ENCODE results near the gene CFAP90.

CFAP90 gene

DNA sequence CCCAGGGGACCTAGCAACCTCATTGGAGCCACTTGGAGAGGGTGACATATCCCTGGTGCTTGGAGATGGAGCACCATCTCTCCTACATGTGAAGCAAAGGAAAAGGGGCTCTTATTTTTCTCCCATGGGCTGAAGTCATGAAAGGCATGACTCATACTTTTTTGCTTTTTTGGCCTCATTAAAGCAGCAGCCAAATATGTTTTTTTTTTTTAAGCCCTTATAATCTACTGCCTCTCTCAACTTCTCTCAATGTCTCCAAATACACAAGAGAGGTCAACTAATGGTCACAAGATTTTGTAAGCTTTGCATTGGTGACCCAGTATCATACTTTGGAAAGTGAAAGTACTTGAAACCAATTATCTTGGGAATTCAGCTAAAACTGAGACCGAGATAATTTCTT lies 1.6 kb upstream of the CFAP90 start:
- H3K27ac ChIP-seq (ENCODE audit: low read length, poor library complexity, severe bottlenecking): no peak overlapping the region
- no peak overlapping the region for H2BK12ac ChIP-seq (ENCODE audit: low read length in 2 of 2)
- no peak overlapping the region for H3K18ac ChIP-seq (ENCODE audit: low read depth in 1 of 2, low read length in 2 of 2)
- H3K23ac ChIP-seq (ENCODE audit: low read length in 2 of 2): no peak overlapping the region
- H3K79me1 ChIP-seq (replicated peaks; ENCODE audit: low read length, poor library complexity, severe bottlenecking): no peaks in the 10 kb centered on the region
- H3K27me3 ChIP-seq (ENCODE audit: control insufficient read depth in 1 of 2, insufficient read depth in 1 of 2, low read length in 2 of 2): peaks cover 7 to 33% of the 10 kb centered on the region in 2 experiments
- H2AK5ac ChIP-seq (ENCODE audit: low read length, severe bottlenecking): no peak overlapping the region
- H2BK15ac ChIP-seq (ENCODE audit: low read depth, poor library complexity, severe bottlenecking): no peak overlapping the region
- peak; percentile 17 for DNase-seq
- no peaks in the 10 kb centered on the region for H3K9me3 ChIP-seq (ENCODE audit: control insufficient read depth, low read length)
- H3K4me1 ChIP-seq (ENCODE audit: control insufficient read depth, insufficient read depth, low read depth, low read length): peaks cover 20% of the 10 kb centered on the region
- H4K91ac ChIP-seq (ENCODE audit: low read length): no peak overlapping the region
- peaks cover 0 to under 1% of the 10 kb centered on the region in 2 experiments for H3K36me3 ChIP-seq (ENCODE audit: control insufficient read depth in 1 of 2, insufficient read depth in 2 of 2, low read depth in 1 of 2, low read length in 2 of 2)
- no peak overlapping the region for H3K9ac ChIP-seq (ENCODE audit: low read length)
- H3K4ac ChIP-seq (ENCODE audit: low read depth in 1 of 2, low read length in 2 of 2): no peak overlapping the region
- no peak overlapping the region for H4K8ac ChIP-seq (ENCODE audit: low read length)
- no peak overlapping the region for H2BK5ac ChIP-seq (ENCODE audit: low read depth, low read length, poor library complexity, severe bottlenecking)
- H3K4me2 ChIP-seq (ENCODE audit: low read length, poor library complexity, severe bottlenecking): no peak overlapping the region
- no peak overlapping the region for H3K4me3 ChIP-seq (ENCODE audit: insufficient read depth in 1 of 2, low read depth in 1 of 2, low read length in 2 of 2)
- no peak overlapping the region for H2AFZ ChIP-seq (ENCODE audit: low read depth, low read length)
- H2BK120ac ChIP-seq (ENCODE audit: low read depth, low read length): no peak overlapping the region
- no CpG with 5 or more reads among the region's 1 CpG for WGBS
- H3K14ac ChIP-seq (ENCODE audit: low read length in 2 of 2): no peak overlapping the region

DNA sequence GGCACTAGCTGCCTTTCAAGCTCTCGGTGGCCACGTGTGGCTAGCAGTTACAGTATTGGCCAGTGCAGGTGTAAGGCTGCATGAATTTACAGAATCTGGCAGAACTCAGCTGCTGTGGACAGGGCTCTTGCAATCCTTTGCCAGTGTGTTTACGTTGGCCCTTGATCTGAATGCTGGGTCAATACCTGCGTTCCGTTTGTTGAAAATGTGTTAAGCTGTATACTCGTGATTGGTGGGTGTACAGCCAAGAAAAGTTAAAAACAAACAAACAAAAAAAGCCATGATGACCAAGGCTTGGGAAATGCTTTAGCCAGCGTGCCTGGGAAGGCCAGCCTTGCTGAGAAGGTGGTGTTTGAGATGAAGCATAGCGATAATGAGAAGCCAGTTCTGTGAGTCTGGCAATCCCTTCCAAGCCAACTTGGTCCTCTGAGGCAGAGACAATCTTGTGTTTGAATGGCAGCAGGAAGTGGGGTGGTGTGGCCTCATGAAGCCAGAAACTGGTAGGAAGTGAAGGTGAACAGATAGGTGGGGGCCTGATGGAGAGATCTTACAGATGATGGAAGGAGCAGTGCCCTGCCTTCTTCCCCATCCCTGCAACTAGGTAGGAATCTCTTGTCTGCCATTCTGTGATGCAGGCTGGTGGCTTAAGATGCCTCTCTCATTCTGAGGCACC lies 820 bp upstream of the CFAP90 start:
- 84% methylated on average over 8 of the region's 8 CpGs for WGBS

DNA sequence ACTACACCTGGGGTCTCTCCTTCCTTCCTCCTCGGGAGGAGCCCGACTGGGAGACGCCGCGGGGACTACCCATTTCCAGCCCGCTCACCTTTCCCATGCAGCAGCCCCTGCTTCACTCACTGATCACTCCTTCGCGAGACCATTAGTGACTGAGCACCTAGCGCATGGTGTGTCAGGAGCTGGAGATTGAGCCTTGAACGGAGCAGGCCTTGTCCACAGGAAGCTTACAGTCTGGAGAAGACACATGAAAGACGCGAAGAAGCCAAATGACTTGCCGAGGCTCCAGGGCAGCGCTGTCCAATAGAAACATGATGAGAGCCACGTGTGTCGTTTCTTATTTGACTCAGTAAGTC lies 283 bp upstream of the CFAP90 start:
- H2AFZ ChIP-seq (ENCODE audit: low read depth, low read length): peak overlapping the region; percentile 51
- peak overlapping the region in 1 of 2 experiments; percentile 46 for H2BK12ac ChIP-seq (ENCODE audit: low read length in 2 of 2)
- DNase-seq: no peak
- no peak overlapping the region for H3K27ac ChIP-seq (ENCODE audit: low read length, poor library complexity, severe bottlenecking)
- peak overlapping the region; percentile 43 for H3K9ac ChIP-seq (ENCODE audit: low read length)
- H2BK15ac ChIP-seq (ENCODE audit: low read depth, poor library complexity, severe bottlenecking): no peak overlapping the region
- H2BK120ac ChIP-seq (ENCODE audit: low read depth, low read length): no peak overlapping the region
- peak overlapping the region; percentile 14 for H4K8ac ChIP-seq (ENCODE audit: low read length)
- H3K79me1 ChIP-seq (replicated peaks; ENCODE audit: low read length, poor library complexity, severe bottlenecking): no peaks in the 10 kb centered on the region
- WGBS: 58% methylated on average over 16 of the region's 16 CpGs
- H3K23ac ChIP-seq (ENCODE audit: low read length in 2 of 2): no peak overlapping the region
- H3K27me3 ChIP-seq (ENCODE audit: control insufficient read depth in 1 of 2, insufficient read depth in 1 of 2, low read length in 2 of 2): peaks cover 8 to 46% of the 10 kb centered on the region in 2 experiments
- no peaks in the 10 kb centered on the region for H3K9me3 ChIP-seq (ENCODE audit: control insufficient read depth, low read length)
- H3K4me2 ChIP-seq (ENCODE audit: low read length, poor library complexity, severe bottlenecking): peak overlapping the region; percentile 94
- H2AK5ac ChIP-seq (ENCODE audit: low read length, severe bottlenecking): no peak overlapping the region
- H3K14ac ChIP-seq (ENCODE audit: low read length in 2 of 2): no peak overlapping the region
- peaks cover 20% of the 10 kb centered on the region for H3K4me1 ChIP-seq (ENCODE audit: control insufficient read depth, insufficient read depth, low read depth, low read length)
- H3K4me3 ChIP-seq (ENCODE audit: insufficient read depth in 1 of 2, low read depth in 1 of 2, low read length in 2 of 2): peak overlapping the region; percentile 53 to 76
- H2BK5ac ChIP-seq (ENCODE audit: low read depth, low read length, poor library complexity, severe bottlenecking): no peak overlapping the region
- H3K18ac ChIP-seq (ENCODE audit: low read depth in 1 of 2, low read length in 2 of 2): no peak overlapping the region
- no peaks in the 10 kb centered on the region for H3K36me3 ChIP-seq (ENCODE audit: control insufficient read depth in 1 of 2, insufficient read depth in 2 of 2, low read depth in 1 of 2, low read length in 2 of 2)
- H3K4ac ChIP-seq (ENCODE audit: low read depth in 1 of 2, low read length in 2 of 2): no peak overlapping the region
- no peak overlapping the region for H4K91ac ChIP-seq (ENCODE audit: low read length)

More for the DNA sequence above, 820 bp upstream of the CFAP90 start:
- H3K79me1 ChIP-seq (replicated peaks; ENCODE audit: low read length, poor library complexity, severe bottlenecking): no peaks in the 10 kb centered on the region
- no peak overlapping the region for H3K4me2 ChIP-seq (ENCODE audit: low read length, poor library complexity, severe bottlenecking)
- H3K4ac ChIP-seq (ENCODE audit: low read depth in 1 of 2, low read length in 2 of 2): no peak overlapping the region
- H3K9me3 ChIP-seq (ENCODE audit: control insufficient read depth, low read length): no peaks in the 10 kb centered on the region
- no peak overlapping the region for H3K18ac ChIP-seq (ENCODE audit: low read depth in 1 of 2, low read length in 2 of 2)
- no peak overlapping the region for H3K23ac ChIP-seq (ENCODE audit: low read length in 2 of 2)
- no peak overlapping the region for H3K27ac ChIP-seq (ENCODE audit: low read length, poor library complexity, severe bottlenecking)
- no peak overlapping the region for H2BK15ac ChIP-seq (ENCODE audit: low read depth, poor library complexity, severe bottlenecking)
- no peak overlapping the region for H2BK120ac ChIP-seq (ENCODE audit: low read depth, low read length)
- H4K8ac ChIP-seq (ENCODE audit: low read length): no peak overlapping the region
- H3K4me3 ChIP-seq (ENCODE audit: insufficient read depth in 1 of 2, low read depth in 1 of 2, low read length in 2 of 2): no peak overlapping the region
- H2BK12ac ChIP-seq (ENCODE audit: low read length in 2 of 2): no peak overlapping the region
- H4K91ac ChIP-seq (ENCODE audit: low read length): no peak overlapping the region
- H2AK5ac ChIP-seq (ENCODE audit: low read length, severe bottlenecking): no peak overlapping the region
- H3K36me3 ChIP-seq (ENCODE audit: control insufficient read depth in 1 of 2, insufficient read depth in 2 of 2, low read depth in 1 of 2, low read length in 2 of 2): no peaks in the 10 kb centered on the region
- no peak overlapping the region for H2AFZ ChIP-seq (ENCODE audit: low read depth, low read length)
- no peak for DNase-seq
- H3K9ac ChIP-seq (ENCODE audit: low read length): no peak overlapping the region
- peaks cover 7 to 41% of the 10 kb centered on the region in 2 experiments for H3K27me3 ChIP-seq (ENCODE audit: control insufficient read depth in 1 of 2, insufficient read depth in 1 of 2, low read length in 2 of 2)
- peaks cover 20% of the 10 kb centered on the region for H3K4me1 ChIP-seq (ENCODE audit: control insufficient read depth, insufficient read depth, low read depth, low read length)
- H2BK5ac ChIP-seq (ENCODE audit: low read depth, low read length, poor library complexity, severe bottlenecking): no peak overlapping the region
- H3K14ac ChIP-seq (ENCODE audit: low read length in 2 of 2): no peak overlapping the region

DNA sequence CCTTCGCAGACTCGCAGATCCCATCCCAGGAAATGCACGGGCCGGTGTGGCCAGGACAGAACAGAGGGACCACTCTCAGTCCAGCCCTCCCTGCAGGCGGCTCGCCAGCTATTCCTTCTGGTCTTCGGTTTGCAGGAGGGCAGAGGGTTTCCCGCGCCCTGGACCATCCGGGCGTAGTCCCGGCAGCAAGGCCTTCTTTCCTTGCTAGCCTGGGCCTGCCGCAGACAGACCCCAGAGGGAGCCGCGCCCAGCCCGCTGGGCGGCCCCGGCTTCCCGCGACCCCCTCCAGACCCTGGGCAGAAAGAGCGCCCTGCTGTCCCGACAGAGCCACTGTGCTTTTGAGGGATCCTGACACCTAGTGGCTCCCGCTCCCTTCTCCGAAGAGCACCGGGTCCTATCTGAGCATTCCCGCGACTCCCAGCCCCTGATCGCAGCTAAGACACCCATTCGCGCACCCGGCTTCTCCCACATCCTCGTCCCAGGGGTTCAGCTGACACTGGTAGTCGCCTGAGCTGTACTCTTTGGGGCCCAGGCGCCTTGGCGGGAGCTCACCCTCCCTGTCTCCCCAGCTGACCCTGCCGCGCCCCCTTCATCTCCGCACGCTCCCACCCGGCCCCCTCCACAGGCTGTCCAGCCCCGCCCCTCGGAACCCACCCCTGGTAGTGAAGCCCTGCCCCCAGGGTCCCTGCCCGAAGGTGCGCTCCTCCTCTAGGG lies 1.1 kb downstream of the CFAP90 start:
- Histone ChIP-seq H2BK120ac (ENCODE audit: low read depth, low read length) (no peak overlapping the region), H3K23ac (ENCODE audit: low read length in 2 of 2) (no peak overlapping the region), H4K8ac (ENCODE audit: low read length) (peak overlapping the region; percentile 5), H2BK15ac (ENCODE audit: low read depth, poor library complexity, severe bottlenecking) (no peak overlapping the region), H2AFZ (ENCODE audit: low read depth, low read length) (no peak overlapping the region), H3K36me3 (ENCODE audit: control insufficient read depth in 1 of 2, insufficient read depth in 2 of 2, low read depth in 1 of 2, low read length in 2 of 2) (no peaks in the 10 kb centered on the region), H2BK5ac (ENCODE audit: low read depth, low read length, poor library complexity, severe bottlenecking) (no peak overlapping the region), H3K9ac (ENCODE audit: low read length) (no peak overlapping the region), H2BK12ac (ENCODE audit: low read length in 2 of 2) (no peak overlapping the region), H3K4me2 (ENCODE audit: low read length, poor library complexity, severe bottlenecking) (peak overlapping the region; percentile 78), H3K18ac (ENCODE audit: low read depth in 1 of 2, low read length in 2 of 2) (no peak overlapping the region), H3K9me3 (ENCODE audit: control insufficient read depth, low read length) (no peaks in the 10 kb centered on the region), H3K27me3 (ENCODE audit: control insufficient read depth in 1 of 2, insufficient read depth in 1 of 2, low read length in 2 of 2) (peaks cover 21 to 60% of the 10 kb centered on the region in 2 experiments), H3K27ac (ENCODE audit: low read length, poor library complexity, severe bottlenecking) (no peak overlapping the region), H3K4ac (ENCODE audit: low read depth in 1 of 2, low read length in 2 of 2) (no peak overlapping the region), H2AK5ac (ENCODE audit: low read length, severe bottlenecking) (no peak overlapping the region), H4K91ac (ENCODE audit: low read length) (no peak overlapping the region), H3K4me3 (ENCODE audit: insufficient read depth in 1 of 2, low read depth in 1 of 2, low read length in 2 of 2) (peak overlapping the region in 1 of 2 experiments; percentile 56), H3K79me1 (replicated peaks; ENCODE audit: low read length, poor library complexity, severe bottlenecking) (no peaks in the 10 kb centered on the region), H3K14ac (ENCODE audit: low read length in 2 of 2) (no peak overlapping the region), H3K4me1 (ENCODE audit: control insufficient read depth, insufficient read depth, low read depth, low read length) (peaks cover 20% of the 10 kb centered on the region)
- WGBS: 3% methylated on average over 44 of the region's 44 CpGs
- peak; percentile 25 for DNase-seq

All from mesenchymal stem cell (in vitro differentiated cells and primary cell).